AG08395 (cell line): ENCODE data around the gene FOXJ3.

ENCODE experiments used
- DNase-seq: peaks from one replicate; pipeline ENCODE4 v3.0.0; 2012; ENCODE audit warnings: mixed read lengths, low spot score

Gene FOXJ3

GRCh38 chr1:42167611-42168390 lies 167.2 kb downstream of the FOXJ3 start:
- no peak for DNase-seq

- peak; percentile 26 for DNase-seq
Observed at GRCh38 chr1:42165511-42166210, 169.4 kb downstream of the FOXJ3 start.

- no peak for DNase-seq
Observed at GRCh38 chr1:42164551-42165420, 170.2 kb downstream of the FOXJ3 start, which contains the start of gene GUCA2A. Gene GUCA2A, minus strand, starts transcription at chr1:42164745. Its CDS starts 33 bp downstream, at chr1:42164712.

- DNase-seq, result no peak
Observed at GRCh38 chr1:42163536-42164503, 171.2 kb downstream of the FOXJ3 start.

- no peak for DNase-seq
Observed at GRCh38 chr1:42163114-42163513, 171.9 kb downstream of the FOXJ3 start.

- no peak for DNase-seq
Observed at GRCh38 chr1:42162181-42162580, 172.9 kb downstream of the FOXJ3 start.

- no peak for DNase-seq
Observed at GRCh38 chr1:42158189-42158588, 176.8 kb downstream of the FOXJ3 start.

- DNase-seq, result no peak
Observed at GRCh38 chr1:42157667-42158066, 177.4 kb downstream of the FOXJ3 start.

- no peak for DNase-seq
Observed at GRCh38 chr1:42155362-42155761, 179.7 kb downstream of the FOXJ3 start.

- DNase-seq, result no peak
Observed at GRCh38 chr1:42154685-42155084, 180.3 kb downstream of the FOXJ3 start.

GRCh38 chr1:42153624-42154023 lies 181.4 kb downstream of the FOXJ3 start:
- DNase-seq, result no peak

- no peak for DNase-seq
Observed at GRCh38 chr1:42152907-42153600, 182.0 kb downstream of the FOXJ3 start, which contains the start of gene GUCA2B. Gene GUCA2B, plus strand, starts transcription at chr1:42153410. Its CDS starts 41 bp downstream, at chr1:42153451.

- no peak for DNase-seq
Observed at GRCh38 chr1:42152119-42152518, 182.9 kb downstream of the FOXJ3 start.

GRCh38 chr1:42150651-42151050 lies 184.4 kb downstream of the FOXJ3 start:
- no peak for DNase-seq

- no peak for DNase-seq
Observed at GRCh38 chr1:42148166-42148565, 186.9 kb downstream of the FOXJ3 start.

- DNase-seq, result peak; percentile 78
Observed at GRCh38 chr1:42146626-42147320, 188.3 kb downstream of the FOXJ3 start.

- no peak for DNase-seq
Observed at GRCh38 chr1:42145764-42146625, 189.0 kb downstream of the FOXJ3 start.

GRCh38 chr1:42145389-42145716 lies 189.7 kb downstream of the FOXJ3 start:
- no peak for DNase-seq
